CD4-positive, alpha-beta T cell treated with Interleukin-21 for 1 hour (primary cell): ENCODE results near the gene COL25A1.

Experiments
- DNase-seq: peaks from one replicate; pipeline ENCODE4 v3.0.0-alpha.2; 2020

Gene COL25A1

DNA sequence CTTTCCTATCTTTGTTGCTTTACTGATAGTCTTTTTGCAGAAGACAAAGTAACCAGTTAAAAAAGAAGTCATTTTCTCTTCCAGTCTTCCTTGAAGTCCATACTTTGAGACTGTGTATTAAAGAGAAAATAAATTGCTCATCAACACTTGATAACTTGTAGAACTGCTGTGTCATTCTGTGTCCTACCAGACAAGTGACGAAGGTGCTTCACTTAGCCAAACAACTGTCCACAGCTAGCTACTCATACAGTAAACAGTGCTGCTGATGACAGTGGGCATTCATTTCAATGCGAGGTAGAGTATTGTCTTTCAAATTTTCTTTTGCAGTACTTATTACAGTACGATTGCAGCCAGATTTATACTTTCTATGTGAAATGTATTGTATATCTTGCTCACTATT is 11.5 kb downstream of the COL25A1 start:
- no peak for DNase-seq

DNA sequence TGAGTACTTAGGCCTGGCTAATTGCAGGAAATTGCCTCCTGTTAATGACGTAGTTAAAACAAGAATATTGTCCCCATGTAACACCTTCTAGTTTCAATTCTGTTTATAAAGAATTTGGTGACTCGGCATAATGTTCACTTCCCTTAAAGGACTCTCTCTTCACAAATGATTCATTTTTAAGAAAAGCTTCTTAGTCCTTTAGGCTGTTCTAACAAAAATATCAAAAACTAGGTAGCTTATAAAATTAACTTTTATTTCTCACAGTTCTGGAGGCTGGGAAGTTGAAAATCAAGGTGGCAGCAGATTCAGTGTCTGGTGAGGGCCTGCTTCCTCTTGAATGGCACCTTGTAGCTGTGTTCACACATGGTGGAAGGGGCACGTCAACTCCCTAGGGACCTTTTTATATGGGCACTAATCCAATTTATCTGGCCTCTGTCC is 23.8 kb downstream of the COL25A1 start:
- DNase-seq = no peak

DNA sequence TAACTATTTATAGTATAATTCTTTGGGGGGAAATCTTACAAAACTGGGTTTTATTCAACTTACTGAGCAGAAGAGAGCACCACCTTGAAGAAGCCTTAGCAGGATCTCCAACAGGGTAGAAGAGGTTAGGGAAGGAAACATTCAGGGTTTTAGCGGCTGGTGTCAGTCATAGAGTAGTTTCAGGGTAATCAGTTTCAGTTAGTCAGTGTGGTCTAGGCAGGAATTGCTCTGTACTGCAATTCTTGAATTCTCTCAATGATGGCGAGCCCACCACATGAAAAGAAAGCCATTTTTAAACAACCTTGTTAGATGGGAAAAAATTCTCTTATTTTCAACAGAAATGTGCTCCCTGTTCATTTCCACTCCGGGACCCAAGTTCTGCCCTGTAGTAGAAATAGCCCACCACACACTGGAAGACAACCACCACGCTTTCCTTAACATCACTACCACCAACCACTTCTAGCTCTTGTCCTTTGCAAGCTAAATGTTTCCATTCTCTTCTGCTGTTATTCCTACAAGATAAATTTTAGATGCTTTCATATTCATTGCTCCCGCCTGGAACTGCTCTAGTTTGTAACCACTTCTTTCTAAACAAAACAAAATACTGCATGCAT is 25.9 kb downstream of the COL25A1 start:
- no peak for DNase-seq

GRCh38 chr4:109275066-109275745 is 27.3 kb downstream of the COL25A1 start:
- DNase-seq = no peak

GRCh38 chr4:109266891-109267290 is 35.6 kb downstream of the COL25A1 start:
- DNase-seq = no peak

- no peak for DNase-seq
These were observed 36.2 kb downstream of the COL25A1 start for GRCh38 chr4:109266236-109266635.

DNA sequence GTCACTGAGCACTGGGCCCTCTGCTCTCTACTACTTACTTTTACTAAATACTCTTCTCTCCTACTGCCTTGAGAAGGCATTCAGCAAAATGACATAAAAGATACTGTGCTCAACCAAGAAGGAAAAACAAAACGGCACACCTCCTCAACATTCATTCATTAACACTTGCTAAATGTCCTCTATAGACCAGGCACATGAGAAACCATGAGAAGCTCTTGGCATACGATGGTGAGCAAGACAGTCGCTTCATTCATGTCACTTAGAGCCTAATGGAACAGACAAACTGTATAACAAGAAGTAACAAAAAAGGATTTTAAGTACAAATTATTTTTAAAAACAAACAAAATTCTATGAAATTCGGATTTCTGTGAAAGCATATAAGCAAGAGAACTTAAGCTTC is 38.7 kb downstream of the COL25A1 start:
- no peak for DNase-seq

- DNase-seq = no peak
These were observed 45.6 kb downstream of the COL25A1 start for GRCh38 chr4:109256818-109257217.

DNA sequence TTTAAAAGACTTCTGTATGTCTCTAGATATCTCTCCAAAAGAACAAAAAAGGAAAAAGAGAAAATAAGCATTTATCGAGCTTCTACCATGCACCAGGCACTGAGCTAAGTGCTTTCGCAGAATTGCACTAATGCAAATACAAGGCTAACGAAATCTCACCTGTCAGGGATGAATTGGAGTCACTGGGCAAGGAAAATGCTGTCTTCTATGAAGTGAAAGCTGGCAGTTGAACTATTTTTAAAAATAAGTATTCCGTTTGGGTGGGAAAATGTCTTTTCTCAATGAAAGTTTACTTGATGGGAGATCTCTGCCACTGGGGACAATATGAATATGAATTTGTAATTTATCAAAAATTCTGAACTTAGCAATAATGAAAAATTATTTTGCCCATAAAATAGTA is 47.6 kb downstream of the COL25A1 start:
- DNase-seq = no peak

GRCh38 chr4:109251396-109251795 is 51.1 kb downstream of the COL25A1 start:
- DNase-seq = no peak

DNA sequence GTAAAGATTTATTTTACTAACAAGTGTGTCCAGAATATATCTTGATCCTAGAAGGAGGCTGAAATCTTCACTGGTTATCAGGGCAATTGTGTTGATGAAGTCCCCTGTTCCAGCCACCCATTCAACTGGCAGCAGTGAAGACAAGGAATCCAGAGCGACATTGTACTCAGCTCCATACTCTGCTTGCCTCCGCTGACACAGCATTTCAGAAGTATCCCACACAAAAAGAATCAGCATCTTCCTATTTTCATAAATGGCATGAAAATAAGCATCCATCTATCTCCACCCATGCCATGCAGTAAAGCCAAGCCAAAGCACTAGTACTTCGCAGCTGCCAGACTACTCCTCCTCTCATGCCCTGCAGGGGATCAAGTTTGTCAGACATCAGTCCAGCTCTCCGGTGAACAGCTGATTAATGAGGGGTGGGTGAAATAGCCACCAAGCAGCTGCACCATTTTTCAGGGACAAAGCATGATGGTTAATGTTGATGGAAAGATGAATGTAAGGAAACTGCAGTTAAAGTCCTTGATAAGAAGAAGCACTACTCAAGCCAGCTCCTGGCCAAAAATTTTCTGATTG is 54.0 kb downstream of the COL25A1 start:
- DNase-seq = no peak

- no peak for DNase-seq
These were observed 58.6 kb downstream of the COL25A1 start for GRCh38 chr4:109243871-109244270.

- no peak for DNase-seq
These were observed 63.7 kb downstream of the COL25A1 start for GRCh38 chr4:109238746-109239145.

DNA sequence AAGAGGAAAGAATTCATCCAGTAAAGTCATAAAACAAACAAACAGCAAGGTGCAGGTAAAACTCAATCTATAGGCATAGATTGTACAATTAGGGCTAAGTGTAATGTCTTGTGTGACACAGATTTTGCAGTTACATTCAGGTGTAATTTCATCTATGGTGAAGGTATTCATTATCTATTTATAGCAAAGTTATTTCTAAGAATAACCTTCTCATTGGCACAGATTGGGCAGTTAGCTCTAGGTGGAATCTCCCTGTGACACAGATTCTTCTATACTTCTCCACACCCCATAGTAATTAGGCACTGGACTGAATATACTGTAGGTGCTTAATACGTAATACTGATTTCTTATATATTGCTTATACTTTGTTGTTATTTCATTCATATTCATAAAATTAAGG is 66.8 kb downstream of the COL25A1 start:
- no peak for DNase-seq

DNA sequence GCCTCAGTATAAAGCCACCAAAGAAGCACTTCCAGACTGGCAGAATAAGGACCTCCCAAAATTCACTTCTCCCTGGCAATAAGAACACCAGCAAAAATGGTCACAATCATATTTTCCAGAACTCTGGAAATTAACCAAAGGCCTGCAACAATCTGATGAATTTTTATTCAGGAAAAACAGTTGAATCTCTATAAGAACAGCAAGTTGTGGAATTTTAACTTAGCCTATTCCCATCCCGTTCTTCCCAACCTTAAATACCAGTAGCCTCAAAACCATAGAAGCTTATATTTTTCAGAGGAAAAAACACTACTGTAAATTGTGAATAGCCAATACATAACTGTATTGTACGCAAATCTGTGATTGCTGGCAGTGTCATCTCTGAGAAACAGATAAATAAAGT is 67.9 kb downstream of the COL25A1 start:
- DNase-seq = no peak

DNA sequence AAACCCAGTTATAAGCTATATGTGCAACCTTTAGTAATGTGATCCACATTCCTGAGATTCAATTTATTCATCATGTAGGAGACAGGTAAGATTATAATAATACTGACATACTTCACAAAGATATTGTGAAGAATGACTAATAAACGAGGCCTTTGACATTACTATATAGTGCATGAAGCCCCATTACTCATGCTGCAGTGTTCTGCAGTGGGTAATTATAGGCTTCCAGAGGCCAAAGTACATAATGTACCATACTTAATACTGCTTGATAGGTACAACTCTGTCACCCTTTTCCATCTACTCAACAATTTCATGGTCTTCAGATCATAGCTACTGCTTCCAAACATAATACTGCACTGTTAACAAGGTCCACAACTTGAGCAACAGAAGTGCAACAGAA is 68.9 kb downstream of the COL25A1 start:
- no peak for DNase-seq

- no peak for DNase-seq
These were observed 69.8 kb downstream of the COL25A1 start for GRCh38 chr4:109232681-109233080.

- DNase-seq = no peak
These were observed 71.1 kb downstream of the COL25A1 start for GRCh38 chr4:109231331-109231730.

- no peak for DNase-seq
These were observed 73.4 kb downstream of the COL25A1 start for GRCh38 chr4:109229028-109229427.

GRCh38 chr4:109218288-109218687 is 84.2 kb downstream of the COL25A1 start:
- no peak for DNase-seq

GRCh38 chr4:109216085-109216696 is 86.3 kb downstream of the COL25A1 start:
- DNase-seq = no peak

DNA sequence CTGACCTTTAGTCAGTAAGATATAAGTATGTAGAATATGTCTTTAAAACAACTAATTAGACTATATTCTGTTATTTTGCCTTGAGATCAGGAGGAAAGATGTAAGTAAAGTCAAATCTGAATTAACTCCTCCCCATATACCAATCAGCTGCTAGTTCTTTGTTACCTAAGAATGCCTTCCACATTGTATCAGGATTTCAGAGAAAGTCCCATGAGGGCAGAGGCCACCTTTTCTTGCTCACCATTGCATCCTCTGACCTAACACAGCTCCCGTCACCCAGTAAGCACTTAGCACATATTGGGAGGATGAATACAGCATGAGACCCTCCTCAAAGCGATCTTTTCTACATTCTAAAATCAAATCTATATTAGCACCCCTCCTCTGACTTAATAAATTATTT is 87.0 kb downstream of the COL25A1 start:
- no peak for DNase-seq

DNA sequence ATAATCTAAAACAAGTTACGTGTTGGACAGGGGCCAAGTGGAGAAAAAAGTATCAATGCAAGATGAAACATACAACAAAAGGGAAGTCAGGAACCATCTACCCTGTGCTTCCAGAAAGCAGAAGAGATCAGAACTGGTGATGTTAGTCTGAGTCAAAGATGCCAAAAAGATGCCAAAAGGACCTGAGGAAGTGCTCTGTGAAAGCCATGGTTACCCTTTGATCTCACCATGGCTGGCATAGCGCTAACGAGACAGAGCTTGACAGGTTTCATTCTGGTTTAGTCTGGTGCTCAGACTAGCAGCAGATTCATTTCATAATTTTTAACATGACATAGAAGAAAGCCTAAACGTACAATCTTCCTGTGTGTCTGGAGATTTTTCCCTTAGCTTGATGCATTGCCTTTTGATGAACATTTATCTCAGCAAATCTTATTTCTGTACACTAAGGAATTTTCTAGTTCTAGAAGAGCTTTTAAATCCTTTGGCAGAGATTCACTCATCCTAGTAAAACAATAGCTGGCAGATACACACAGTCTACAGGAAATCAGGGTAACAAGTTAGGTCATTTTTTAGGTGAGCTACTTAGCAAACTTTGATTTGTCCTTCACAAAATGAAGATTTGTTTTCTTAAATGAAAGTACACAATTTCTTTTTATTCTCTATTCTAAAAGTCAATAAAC is 87.7 kb downstream of the COL25A1 start:
- DNase-seq = no peak

- no peak for DNase-seq
These were observed 89.4 kb downstream of the COL25A1 start for GRCh38 chr4:109213056-109213455.
